GM21423 (cell line): ENCODE results near the gene PAXX.

Source experiments
- ATAC-seq: cut with Tn5 transposase; IDR thresholded peaks from one replicate; pipeline ENCODE4 v1.9.1; 2021; ENCODE audit warnings: mild to moderate bottlenecking, moderate library complexity; ENCODE audit not compliant: unreplicated experiment

The PAXX gene

GRCh38 chr9:136964833-136965422 is 27.3 kb upstream of the PAXX start:
- no peak for ATAC-seq

- ATAC-seq, result no peak
Observed at GRCh38 chr9:136965771-136966484, 26.3 kb upstream of the PAXX start.

- no peak for ATAC-seq
Observed at GRCh38 chr9:136968333-136969127, 23.7 kb upstream of the PAXX start.

- ATAC-seq, result no peak
Observed at GRCh38 chr9:136969150-136969549, 23.1 kb upstream of the PAXX start.

- ATAC-seq, result no peak
Observed at GRCh38 chr9:136969774-136970173, 22.4 kb upstream of the PAXX start.

- ATAC-seq, result no peak
Observed at GRCh38 chr9:136970361-136970760, 21.9 kb upstream of the PAXX start.

GRCh38 chr9:136971746-136972145 is 20.5 kb upstream of the PAXX start:
- ATAC-seq, result no peak

- no peak for ATAC-seq
Observed at GRCh38 chr9:136972335-136972734, 19.9 kb upstream of the PAXX start.

GRCh38 chr9:136972743-136973142 is 19.5 kb upstream of the PAXX start:
- ATAC-seq, result no peak

- no peak for ATAC-seq
Observed at GRCh38 chr9:136973618-136974617, 18.3 kb upstream of the PAXX start.

GRCh38 chr9:136974817-136975535 is 17.2 kb upstream of the PAXX start:
- ATAC-seq, result no peak

GRCh38 chr9:136975644-136976043 is 16.6 kb upstream of the PAXX start:
- no peak for ATAC-seq

GRCh38 chr9:136977223-136977622 is 15.0 kb upstream of the PAXX start, which contains the start of gene PTGDS:
Gene PTGDS (plus strand): TSS chr9:136977504. CDS start chr9:136977579, 75 bp downstream.
- no peak for ATAC-seq

- no peak for ATAC-seq
Observed at GRCh38 chr9:136977649-136978072, 14.6 kb upstream of the PAXX start.

GRCh38 chr9:136978073-136978864 is 14.0 kb upstream of the PAXX start:
- no peak for ATAC-seq

- ATAC-seq, result no peak
Observed at GRCh38 chr9:136978865-136979544, 13.2 kb upstream of the PAXX start.

GRCh38 chr9:136979769-136980587 is 12.2 kb upstream of the PAXX start:
- no peak for ATAC-seq
